Natural killer cell (primary cell): Measurements from ENCODE around the gene PSD4. TPM values are rescaled to one million over a fixed set of nuclear protein-coding genes. Genes with fewer than 3 reads are reported as not detected.

ENCODE experiments used
- ATAC-seq, 3 donors: fragments of 150-1000 bp in 2 of 3; fragments of 200-7000 bp in 1 of 3; cut with Tn5 transposase; 1 replicate in 1 of 3; 2 replicates in 2 of 3; pipeline ENCODE4 v1.10.0; 2021; ENCODE audit warnings: mild to moderate bottlenecking in 2 of 3, moderate library complexity in 2 of 3
- DNase-seq, 2 donors: peaks; one replicate each; pipeline versions ENCODE4 v3.0.0 to v3.0.0-alpha.2; 2013 to 2021; ENCODE audit warnings: mixed read lengths in 1 of 2
- H3K27ac ChIP-seq: one replicate; pipeline ENCODE4 v1.5.1; 2013; ENCODE audit warnings: mild to moderate bottlenecking, low read length
- H3K27me3 ChIP-seq: one replicate; pipeline ENCODE4 v1.6.1; 2013; ENCODE audit warnings: low read length; ENCODE audit not compliant: control insufficient read depth, insufficient read depth
- H3K36me3 ChIP-seq: one replicate; pipeline ENCODE4 v1.6.1; 2013; ENCODE audit warnings: low read length; ENCODE audit not compliant: control insufficient read depth, insufficient read depth
- H3K4me1 ChIP-seq: one replicate; pipeline ENCODE4 v1.6.1; 2013; ENCODE audit warnings: low read length; ENCODE audit not compliant: control insufficient read depth, insufficient read depth
- H3K4me3 ChIP-seq: one replicate; pipeline ENCODE4 v1.5.1; 2013; ENCODE audit warnings: low read length
- H3K9me3 ChIP-seq: one replicate; pipeline ENCODE4 v1.6.1; 2013; ENCODE audit warnings: low read length; ENCODE audit not compliant: control insufficient read depth, insufficient read depth
- H3K27ac Mint-ChIP-seq, 2 donors: one replicate each; pipeline ENCODE4 v1.8.0; 2022; ENCODE audit warnings: mild to moderate bottlenecking in 2 of 2, mixed read lengths in 2 of 2, moderate library complexity in 1 of 2
- H3K27me3 Mint-ChIP-seq, 2 donors: one replicate each; pipeline ENCODE4 v1.8.0; 2022; ENCODE audit warnings: low read depth in 2 of 2, mixed read lengths in 2 of 2
- H3K36me3 Mint-ChIP-seq: one replicate; pipeline ENCODE4 v1.8.0; 2022; ENCODE audit warnings: mixed read lengths
- H3K4me1 Mint-ChIP-seq, 2 donors: one replicate each; pipeline ENCODE4 v1.8.0; 2022; ENCODE audit warnings: mixed read lengths in 2 of 2
- H3K4me3 Mint-ChIP-seq: one replicate; pipeline ENCODE4 v1.8.0; 2022; ENCODE audit warnings: mild to moderate bottlenecking, moderate library complexity, mixed read lengths
- H3K9me3 Mint-ChIP-seq, 2 donors: one replicate each; pipeline ENCODE4 v1.8.0; 2022; ENCODE audit warnings: mixed read lengths in 2 of 2
- WGBS: methylation state at CpG from one replicate; pipeline ENCODE4 v1.1.7; 2013; ENCODE audit warnings: missing lambda C conversion rate; ENCODE audit not compliant: insufficient coverage; 5-methylcytosine and 5-hydroxymethylcytosine counted together
- intact Hi-C: fragments of 100-400 bp; cut with micrococcal nuclease; formaldehyde crosslinking; loops from one replicate; pipeline ENCODE4 v1.14.2; 2022
- total RNA-seq, 4 donors: library from RNA; stranded (reverse); fragments of 120-200 nt in 1 of 4; gene quantifications; one replicate each; pipeline versions ENCODE4 v1.2.3 to v1.2.4, GENCODE V29; 2013 to 2022
- TF ChIP-seq, protein P1 (sequence below): fragments of 200-600 bp; IDR thresholded peaks from one replicate; pipeline ENCODE4 v1.8.0; 2022; ENCODE audit warnings: antibody characterized with exemption

PSD4 gene
- total RNA-seq, 3 donors from 2014 or later (not counting 1 experiment from before 2014, with no cell fraction given), result 280 to 347 (median 340) TPM

DNA sequence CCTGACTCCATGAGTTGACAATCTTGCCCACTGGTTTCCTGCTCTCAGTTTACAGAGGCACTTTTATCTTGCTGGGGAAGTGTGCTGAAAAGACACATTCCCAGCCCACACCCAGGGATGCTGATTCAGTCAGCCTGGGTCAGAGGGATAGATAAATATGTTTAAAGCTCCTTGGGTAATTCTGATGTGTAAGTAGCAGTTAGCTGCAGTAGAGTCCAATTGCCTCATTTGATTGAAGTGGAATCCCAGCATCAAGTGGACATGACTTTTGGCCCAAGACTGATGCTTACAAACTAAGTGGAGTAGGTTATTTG is 29.4 kb downstream of the PSD4 start:
- H3K27me3 ChIP-seq, result no peaks in the 10 kb centered on the region
- intact Hi-C loops, result loop anchor here (5.0 kb wide), 1 partner anchor 189 kb away; no protein-coding TSS in a partner anchor
- H3K27me3 Mint-ChIP-seq, result no peaks in the 10 kb centered on the region
- ATAC-seq (no peak), DNase-seq (no peak)
- H3K36me3 Mint-ChIP-seq, result no peaks in the 10 kb centered on the region
- H3K9me3 Mint-ChIP-seq, result no peaks in the 10 kb centered on the region
- H3K36me3 ChIP-seq, result peaks cover 45% of the 10 kb centered on the region
- H3K4me3 Mint-ChIP-seq, result no peak overlapping the region
- H3K27ac ChIP-seq, result no peak overlapping the region
- H3K4me1 Mint-ChIP-seq, result peaks cover 7 to 24% of the 10 kb centered on the region in 2 donors
- TF ChIP-seq, protein P1, sequence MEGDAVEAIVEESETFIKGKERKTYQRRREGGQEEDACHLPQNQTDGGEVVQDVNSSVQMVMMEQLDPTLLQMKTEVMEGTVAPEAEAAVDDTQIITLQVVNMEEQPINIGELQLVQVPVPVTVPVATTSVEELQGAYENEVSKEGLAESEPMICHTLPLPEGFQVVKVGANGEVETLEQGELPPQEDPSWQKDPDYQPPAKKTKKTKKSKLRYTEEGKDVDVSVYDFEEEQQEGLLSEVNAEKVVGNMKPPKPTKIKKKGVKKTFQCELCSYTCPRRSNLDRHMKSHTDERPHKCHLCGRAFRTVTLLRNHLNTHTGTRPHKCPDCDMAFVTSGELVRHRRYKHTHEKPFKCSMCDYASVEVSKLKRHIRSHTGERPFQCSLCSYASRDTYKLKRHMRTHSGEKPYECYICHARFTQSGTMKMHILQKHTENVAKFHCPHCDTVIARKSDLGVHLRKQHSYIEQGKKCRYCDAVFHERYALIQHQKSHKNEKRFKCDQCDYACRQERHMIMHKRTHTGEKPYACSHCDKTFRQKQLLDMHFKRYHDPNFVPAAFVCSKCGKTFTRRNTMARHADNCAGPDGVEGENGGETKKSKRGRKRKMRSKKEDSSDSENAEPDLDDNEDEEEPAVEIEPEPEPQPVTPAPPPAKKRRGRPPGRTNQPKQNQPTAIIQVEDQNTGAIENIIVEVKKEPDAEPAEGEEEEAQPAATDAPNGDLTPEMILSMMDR, result no peak
- H3K27ac Mint-ChIP-seq, result peak overlapping the region; percentile 43 to 76
- no peaks in the 10 kb centered on the region for H3K9me3 ChIP-seq
- peaks cover 14% of the 10 kb centered on the region for H3K4me1 ChIP-seq
- no peak overlapping the region for H3K4me3 ChIP-seq

DNA sequence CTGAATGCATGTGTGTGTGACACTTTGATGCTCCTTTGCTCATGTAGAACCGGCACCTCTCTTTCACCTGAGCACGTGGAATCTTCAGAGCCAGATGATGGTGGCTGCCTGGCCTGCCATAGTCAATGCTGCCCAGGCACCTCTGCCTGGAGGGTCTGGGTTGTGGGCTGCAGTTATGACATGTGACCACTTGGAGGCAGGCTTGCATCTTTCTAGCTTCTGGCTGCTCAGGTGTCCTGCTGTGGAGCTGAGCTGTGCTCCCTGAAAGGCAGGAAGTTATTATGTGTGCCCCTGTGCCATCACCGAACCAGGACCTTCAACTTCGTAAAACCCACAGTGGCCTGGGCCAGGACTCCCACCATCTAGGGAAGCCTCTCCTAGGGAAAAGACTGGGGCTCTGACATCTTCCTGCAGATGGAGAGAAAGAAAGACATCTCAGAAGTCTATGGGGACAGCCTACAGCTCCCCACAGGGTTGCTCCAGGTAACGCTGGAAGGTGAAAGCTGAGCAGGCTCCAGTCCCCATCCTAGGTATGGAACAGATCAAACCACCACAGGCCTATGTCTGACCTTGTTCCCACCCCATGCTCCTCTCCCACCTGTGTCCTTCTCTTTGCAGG is 30.2 kb downstream of the PSD4 start:
- peaks cover 8% of the 10 kb centered on the region for H3K4me1 ChIP-seq
- H3K27me3 ChIP-seq, result no peaks in the 10 kb centered on the region
- peak; percentile 56 to 89 for DNase-seq
- H3K9me3 ChIP-seq, result no peaks in the 10 kb centered on the region
- TF ChIP-seq, protein P1, result peak; percentile 70
- peaks cover 7 to 25% of the 10 kb centered on the region in 2 donors for H3K4me1 Mint-ChIP-seq
- no peak overlapping the region for H3K4me3 Mint-ChIP-seq
- peaks cover 39% of the 10 kb centered on the region for H3K36me3 ChIP-seq
- H3K27ac Mint-ChIP-seq, result peak overlapping the region; percentile 70 to 82
- peak; percentile 79 to 92 (median 86) for ATAC-seq
- no peak overlapping the region for H3K4me3 ChIP-seq
- no peaks in the 10 kb centered on the region for H3K36me3 Mint-ChIP-seq
- peak overlapping the region; percentile 24 for H3K27ac ChIP-seq
- intact Hi-C loops, result loop anchor here (5.0 kb wide), 1 partner anchor 188 kb away; no protein-coding TSS in a partner anchor
- H3K27me3 Mint-ChIP-seq, result no peaks in the 10 kb centered on the region
- 14% methylated on average over 5 of the region's 5 CpGs for WGBS
- H3K9me3 Mint-ChIP-seq, result no peaks in the 10 kb centered on the region

DNA sequence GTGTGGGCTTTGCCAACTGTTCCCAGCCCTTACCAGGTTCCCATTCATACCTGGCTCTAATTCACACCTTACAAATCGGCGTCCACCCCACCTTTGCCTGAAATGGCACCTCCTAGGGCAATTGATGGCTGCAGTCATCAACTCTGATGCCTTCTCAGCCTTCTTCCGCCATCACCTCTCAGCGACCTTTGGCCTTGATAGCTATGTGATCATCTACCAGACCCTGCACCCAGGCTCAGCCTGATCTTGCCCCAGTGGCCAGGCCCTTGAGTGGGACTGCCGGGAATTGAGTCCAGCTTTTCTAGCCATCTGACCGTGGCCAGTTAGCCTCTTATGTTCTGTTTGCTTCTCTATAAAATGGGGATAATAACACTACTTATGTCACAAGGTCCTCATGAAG is 32.5 kb downstream of the PSD4 start:
- H3K36me3 Mint-ChIP-seq, result no peaks in the 10 kb centered on the region
- TF ChIP-seq, protein P1, result no peak
- H3K4me1 Mint-ChIP-seq, result peaks cover 7 to 25% of the 10 kb centered on the region in 2 donors
- H3K27me3 ChIP-seq, result no peaks in the 10 kb centered on the region
- peaks cover 19% of the 10 kb centered on the region for H3K36me3 ChIP-seq
- no peak overlapping the region for H3K27ac ChIP-seq
- intact Hi-C loops, result no loop called here
- peaks cover 8% of the 10 kb centered on the region for H3K4me1 ChIP-seq
- H3K27me3 Mint-ChIP-seq, result no peaks in the 10 kb centered on the region
- H3K9me3 Mint-ChIP-seq, result no peaks in the 10 kb centered on the region
- WGBS, result 96% methylated on average over 6 of the region's 6 CpGs
- no peaks in the 10 kb centered on the region for H3K9me3 ChIP-seq
- H3K27ac Mint-ChIP-seq, result peak overlapping the region; percentile 60 to 61
- no peak overlapping the region for H3K4me3 Mint-ChIP-seq
- H3K4me3 ChIP-seq, result no peak overlapping the region
- DNase-seq, result no peak
- no peak for ATAC-seq

DNA sequence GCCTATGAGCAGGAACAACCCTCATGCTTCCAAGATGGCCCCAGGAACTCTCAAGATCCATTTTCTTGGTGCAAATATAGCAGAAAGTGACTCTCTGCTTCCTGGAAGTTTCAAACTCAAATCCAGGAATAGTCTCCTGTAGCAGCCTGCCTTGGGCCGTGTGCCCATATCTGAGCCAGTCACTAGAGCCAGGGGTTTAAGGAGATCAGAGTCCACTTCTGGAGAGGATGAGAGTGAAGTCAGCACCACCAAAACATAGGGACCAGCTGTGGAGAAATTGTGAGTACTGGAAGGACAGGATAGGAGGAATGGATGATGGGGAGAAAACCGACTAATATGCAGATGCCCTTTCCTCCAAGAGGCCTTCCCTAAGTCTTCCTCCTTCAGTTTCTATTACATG is 33.2 kb downstream of the PSD4 start:
- Histone ChIP-seq H3K4me3 (no peak overlapping the region), H3K9me3 (no peaks in the 10 kb centered on the region), H3K27me3 (no peaks in the 10 kb centered on the region), H3K27ac (no peak overlapping the region), H3K4me1 (peaks cover 8% of the 10 kb centered on the region), H3K36me3 (peaks cover 12% of the 10 kb centered on the region)
- Mint-ChIP-seq H3K27ac (peak overlapping the region; percentile 60 to 61), H3K9me3 (no peaks in the 10 kb centered on the region), H3K4me1 (peaks cover 7 to 25% of the 10 kb centered on the region in 2 donors), H3K36me3 (no peaks in the 10 kb centered on the region), H3K27me3 (no peaks in the 10 kb centered on the region), H3K4me3 (no peak overlapping the region)
- WGBS, result 100% methylated on average over 1 of the region's 2 CpGs
- intact Hi-C loops, result no loop called here
- TF ChIP-seq, protein P1, result no peak
- DNase-seq, result no peak
- no peak for ATAC-seq
